Left lung (tissue), 10 donors: ENCODE results near the gene KRTAP4-4. TPM values are rescaled to one million over a fixed set of nuclear protein-coding genes. Genes with fewer than 3 reads are reported as not detected.

Experiments used
- ATAC-seq: fragments of 200-7000 bp; cut with Tn5 transposase; one replicate; pipeline ENCODE4 v1.9.1; 2020; ENCODE audit warnings: moderate library complexity
- DNase-seq, 4 donors: peaks; one replicate each; pipeline ENCODE4 v3.0.0-alpha.2; 2013 to 2020
- H3K27ac ChIP-seq, 2 donors: fragments of 200-600 bp; sonication (generic) in 1 of 2; one replicate each; pipeline versions ENCODE4 v1.5.0 to v1.8.0; 2020 to 2021
- H3K27me3 ChIP-seq, 2 donors: fragments of 200-600 bp; sonication (generic) in 1 of 2; one replicate each; pipeline versions ENCODE4 v1.5.0 to v1.8.0; 2020 to 2021
- H3K36me3 ChIP-seq, 2 donors: fragments of 200-600 bp; sonication (generic) in 1 of 2; one replicate each; pipeline versions ENCODE4 v1.5.0 to v1.8.0; 2020 to 2021
- H3K4me1 ChIP-seq, 2 donors: fragments of 200-600 bp; one replicate each; pipeline ENCODE4 v1.8.0; 2021
- H3K4me3 ChIP-seq, 2 donors: fragments of 200-600 bp; sonication (generic) in 1 of 2; one replicate each; pipeline versions ENCODE4 v1.5.0 to v1.8.0; 2020 to 2021; ENCODE audit warnings: mild to moderate bottlenecking in 1 of 2
- H3K9me3 ChIP-seq, 2 donors: fragments of 200-600 bp; sonication (generic) in 1 of 2; one replicate each; pipeline versions ENCODE4 v1.5.0 to v1.8.0; 2020 to 2021
- CTCF ChIP-seq, 2 donors: fragments of 200-600 bp; sonication (generic) in 1 of 2; IDR thresholded peaks; one replicate each; pipeline versions ENCODE4 v1.5.0 to v1.8.0; 2021; ENCODE audit warnings: antibody characterized with exemption in 2 of 2
- intact Hi-C, 2 donors: fragments of 100-400 bp; cut with DNase I; formaldehyde crosslinking; loops; one replicate each; pipeline versions ENCODE4 v1.11.2 to v1.14.2; 2022
- polyA plus RNA-seq, 6 donors: library from polyadenylated mRNA; unstranded; fragments of 120-200 nt; gene quantifications; one replicate each; pipeline ENCODE4 v1.2.1, GENCODE V29; 2013; ENCODE audit not compliant: insufficient read length in 6 of 6
- total RNA-seq, 2 donors: library from RNA; stranded (reverse); fragmentation: NEBNext Ultra II Directional; extraction: Animal tissue kit (Norgen Biotek cat#: 25700); gene quantifications; one replicate each; pipeline ENCODE4 v1.2.1, GENCODE V29; 2021
- donor health status: DM: no; HTN: yes; CAD: no.
- donor health status: DM: no; HTN: no; CAD: no.

The KRTAP4-4 gene
- total and polyA plus RNA-seq, 8 donors: not detected

DNA sequence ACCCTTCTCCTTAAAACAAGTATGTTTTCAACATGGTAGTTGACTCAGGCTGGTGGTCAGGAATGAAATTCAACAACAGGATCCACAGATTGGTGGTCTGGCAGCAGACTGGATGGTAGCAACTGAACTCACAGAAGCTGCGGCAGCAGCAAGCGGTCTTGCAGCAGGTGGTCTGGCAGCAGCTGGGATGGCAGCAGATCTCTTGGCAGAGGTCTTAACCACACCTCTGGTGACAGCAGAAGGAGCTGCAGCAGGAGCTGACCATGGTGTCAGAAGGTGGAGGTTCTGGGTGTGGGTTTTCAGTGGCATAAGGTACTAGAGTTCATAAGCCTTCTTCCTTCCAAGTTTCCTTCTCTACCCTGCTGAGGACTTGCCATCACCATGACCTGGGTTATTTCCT is 26.3 kb upstream of the KRTAP4-4 start:
- no peak for TF ChIP-seq CTCF (IDR thresholded peaks at IDR 0.05)
- Histone ChIP-seq H3K4me1 (no peaks in the 10 kb centered on the region), H3K27ac (no peak overlapping the region), H3K4me3 (no peak overlapping the region), H3K9me3 (no peaks in the 10 kb centered on the region), H3K36me3 (no peaks in the 10 kb centered on the region), H3K27me3 (peaks cover 0 to 18% of the 10 kb centered on the region in 2 donors)
- peak in 1 of 4 donors; percentile 43 for DNase-seq
- intact Hi-C loops: no loop called here
- ATAC-seq: no peak

GRCh38 chr17:41185001-41185400 is 24.5 kb upstream of the KRTAP4-4 start:
- no peak for ATAC-seq
- intact Hi-C loops: no loop called here
- Histone ChIP-seq H3K9me3 (no peaks in the 10 kb centered on the region), H3K4me3 (no peak overlapping the region), H3K27me3 (peaks cover 0 to 13% of the 10 kb centered on the region in 2 donors), H3K27ac (no peak overlapping the region), H3K36me3 (no peaks in the 10 kb centered on the region), H3K4me1 (no peaks in the 10 kb centered on the region)
- DNase-seq: no peak
- no peak for TF ChIP-seq CTCF (IDR thresholded peaks at IDR 0.05)

GRCh38 chr17:41184480-41184961 is 24.0 kb upstream of the KRTAP4-4 start, which contains the start of gene KRTAP4-1:
Gene KRTAP4-1 (minus strand): TSS chr17:41184911. CDS start chr17:41184854, 57 bp downstream.
- ATAC-seq (no peak), DNase-seq (peak in 1 of 4 donors; percentile 54)
- no peaks in the 10 kb centered on the region for H3K4me1 ChIP-seq

GRCh38 chr17:41178843-41179616 is 18.5 kb upstream of the KRTAP4-4 start:
- Histone ChIP-seq H3K9me3 (no peaks in the 10 kb centered on the region), H3K27ac (no peak overlapping the region), H3K36me3 (no peaks in the 10 kb centered on the region), H3K27me3 (no peaks in the 10 kb centered on the region), H3K4me1 (no peaks in the 10 kb centered on the region), H3K4me3 (no peak overlapping the region)
- intact Hi-C loops: no loop called here
- no peak for TF ChIP-seq CTCF (IDR thresholded peaks at IDR 0.05)
- DNase-seq (no peak), ATAC-seq (no peak)

More at GRCh38 chr17:41184480-41184961, 24.0 kb upstream of the KRTAP4-4 start, which contains the start of gene KRTAP4-1:
- no peaks in the 10 kb centered on the region for H3K36me3 ChIP-seq
- intact Hi-C loops: no loop called here
- H3K27ac ChIP-seq: no peak within 1 kb of the TSS
- TF ChIP-seq CTCF (IDR thresholded peaks at IDR 0.05): no peak
- peaks cover 0 to 9% of the 10 kb centered on the region in 2 donors for H3K27me3 ChIP-seq
- H3K4me3 ChIP-seq: no peak within 1 kb of the TSS
- H3K9me3 ChIP-seq: no peaks in the 10 kb centered on the region

DNA sequence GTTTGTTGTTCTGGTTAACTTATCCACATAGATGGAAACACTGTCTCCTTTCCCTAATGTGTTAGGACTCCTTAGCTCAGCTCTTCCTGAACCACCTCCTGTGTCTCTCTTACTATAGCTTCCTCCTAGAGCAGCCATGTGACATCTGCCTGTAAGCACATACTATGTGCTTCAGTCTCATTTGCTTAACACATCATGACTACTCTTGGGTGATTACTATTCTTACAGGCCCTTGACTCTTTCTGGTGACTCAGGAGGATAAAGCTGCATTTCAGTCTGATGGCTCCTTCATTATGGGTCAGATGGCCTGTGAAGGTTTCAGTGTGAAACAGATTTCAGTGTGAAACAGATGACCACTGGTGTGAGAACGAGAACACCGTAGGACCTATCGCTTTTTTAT is 17.8 kb upstream of the KRTAP4-4 start:
- TF ChIP-seq CTCF (IDR thresholded peaks at IDR 0.05): no peak
- DNase-seq (no peak), ATAC-seq (no peak)
- Histone ChIP-seq H3K9me3 (no peaks in the 10 kb centered on the region), H3K27ac (no peak overlapping the region), H3K4me3 (no peak overlapping the region), H3K36me3 (no peaks in the 10 kb centered on the region), H3K27me3 (no peaks in the 10 kb centered on the region), H3K4me1 (no peaks in the 10 kb centered on the region)
- intact Hi-C loops: no loop called here
